ENCODE measurements around the gene RCCD1. TPM values are rescaled to one million over a fixed set of nuclear protein-coding genes. Genes with fewer than 3 reads are reported as not detected.

Gene RCCD1
- total and polyA plus RNA-seq, 9 of the 15 experiments (the other 6 are each of a cell fraction or from before 2014, with no cell fraction given), result 11.1 to 51.4 (median 24.7) TPM

GRCh38 chr15:90947577-90948357, 6.9 kb upstream of the RCCD1 start (continued):
- TF ChIP-seq HNRNPL (IDR thresholded peaks at IDR 0.05; ENCODE audit: low read depth, low read length), result no peak
- peak; percentile 61 for TF ChIP-seq MAFK (IDR thresholded peaks at IDR 0.05; ENCODE audit: low read length)
- TF ChIP-seq KDM2B (CRISPR knock-in tag; IDR thresholded peaks at IDR 0.05), result no peak
- TF ChIP-seq MYBL2 (IDR thresholded peaks at IDR 0.05; ENCODE audit: low read depth), result no peak
- no peak for TF ChIP-seq MYBL2 (CRISPR knock-in tag; IDR thresholded peaks at IDR 0.05; ENCODE audit: borderline replicate concordance)
- TF ChIP-seq ZNF174 (CRISPR knock-in tag; IDR thresholded peaks at IDR 0.05), result no peak
- TF ChIP-seq FOSL1 (tag; conservative IDR thresholded peaks at IDR 0.05), result no peak
- TF ChIP-seq, protein P1, sequence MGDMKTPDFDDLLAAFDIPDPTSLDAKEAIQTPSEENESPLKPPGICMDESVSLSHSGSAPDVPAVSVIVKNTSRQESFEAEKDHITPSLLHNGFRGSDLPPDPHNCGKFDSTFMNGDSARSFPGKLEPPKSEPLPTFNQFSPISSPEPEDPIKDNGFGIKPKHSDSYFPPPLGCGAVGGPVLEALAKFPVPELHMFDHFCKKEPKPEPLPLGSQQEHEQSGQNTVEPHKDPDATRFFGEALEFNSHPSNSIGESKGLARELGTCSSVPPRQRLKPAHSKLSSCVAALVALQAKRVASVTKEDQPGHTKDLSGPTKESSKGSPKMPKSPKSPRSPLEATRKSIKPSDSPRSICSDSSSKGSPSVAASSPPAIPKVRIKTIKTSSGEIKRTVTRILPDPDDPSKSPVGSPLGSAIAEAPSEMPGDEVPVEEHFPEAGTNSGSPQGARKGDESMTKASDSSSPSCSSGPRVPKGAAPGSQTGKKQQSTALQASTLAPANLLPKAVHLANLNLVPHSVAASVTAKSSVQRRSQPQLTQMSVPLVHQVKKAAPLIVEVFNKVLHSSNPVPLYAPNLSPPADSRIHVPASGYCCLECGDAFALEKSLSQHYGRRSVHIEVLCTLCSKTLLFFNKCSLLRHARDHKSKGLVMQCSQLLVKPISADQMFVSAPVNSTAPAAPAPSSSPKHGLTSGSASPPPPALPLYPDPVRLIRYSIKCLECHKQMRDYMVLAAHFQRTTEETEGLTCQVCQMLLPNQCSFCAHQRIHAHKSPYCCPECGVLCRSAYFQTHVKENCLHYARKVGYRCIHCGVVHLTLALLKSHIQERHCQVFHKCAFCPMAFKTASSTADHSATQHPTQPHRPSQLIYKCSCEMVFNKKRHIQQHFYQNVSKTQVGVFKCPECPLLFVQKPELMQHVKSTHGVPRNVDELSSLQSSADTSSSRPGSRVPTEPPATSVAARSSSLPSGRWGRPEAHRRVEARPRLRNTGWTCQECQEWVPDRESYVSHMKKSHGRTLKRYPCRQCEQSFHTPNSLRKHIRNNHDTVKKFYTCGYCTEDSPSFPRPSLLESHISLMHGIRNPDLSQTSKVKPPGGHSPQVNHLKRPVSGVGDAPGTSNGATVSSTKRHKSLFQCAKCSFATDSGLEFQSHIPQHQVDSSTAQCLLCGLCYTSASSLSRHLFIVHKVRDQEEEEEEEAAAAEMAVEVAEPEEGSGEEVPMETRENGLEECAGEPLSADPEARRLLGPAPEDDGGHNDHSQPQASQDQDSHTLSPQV (IDR thresholded peaks at IDR 0.05), result peak; percentile 84
- TF ChIP-seq SNAPC5 (CRISPR knock-in tag; IDR thresholded peaks at IDR 0.05), result no peak
- no peak for TF ChIP-seq PPARD (CRISPR knock-in tag; IDR thresholded peaks at IDR 0.05)
- TF ChIP-seq HDAC3 (IDR thresholded peaks at IDR 0.05; ENCODE audit: borderline replicate concordance, partially characterized antibody), result no peak
- no peak for TF ChIP-seq HCFC1 (IDR thresholded peaks at IDR 0.05; ENCODE audit: low read depth, low read length)
- peak; percentile 67 for TF ChIP-seq NFE2 (IDR thresholded peaks at IDR 0.05; ENCODE audit: low read depth)
- TF ChIP-seq L3MBTL2 (IDR thresholded peaks at IDR 0.05), result no peak; the same call in none of the 2 replicates
- no peak for TF ChIP-seq KDM1A (IDR thresholded peaks at IDR 0.05)
- no peak for TF ChIP-seq PKNOX1 (IDR thresholded peaks at IDR 0.05)
- no peak for TF ChIP-seq TRIM24 (IDR thresholded peaks at IDR 0.05)
- no peak for TF ChIP-seq ZNF830 (CRISPR knock-in tag; IDR thresholded peaks at IDR 0.05)
- TF ChIP-seq WHSC1 (IDR thresholded peaks at IDR 0.05; ENCODE audit: low read length), result peak; percentile 56
- TF ChIP-seq KLF16 (IDR thresholded peaks at IDR 0.05), result no peak
- TF ChIP-seq, protein P2, sequence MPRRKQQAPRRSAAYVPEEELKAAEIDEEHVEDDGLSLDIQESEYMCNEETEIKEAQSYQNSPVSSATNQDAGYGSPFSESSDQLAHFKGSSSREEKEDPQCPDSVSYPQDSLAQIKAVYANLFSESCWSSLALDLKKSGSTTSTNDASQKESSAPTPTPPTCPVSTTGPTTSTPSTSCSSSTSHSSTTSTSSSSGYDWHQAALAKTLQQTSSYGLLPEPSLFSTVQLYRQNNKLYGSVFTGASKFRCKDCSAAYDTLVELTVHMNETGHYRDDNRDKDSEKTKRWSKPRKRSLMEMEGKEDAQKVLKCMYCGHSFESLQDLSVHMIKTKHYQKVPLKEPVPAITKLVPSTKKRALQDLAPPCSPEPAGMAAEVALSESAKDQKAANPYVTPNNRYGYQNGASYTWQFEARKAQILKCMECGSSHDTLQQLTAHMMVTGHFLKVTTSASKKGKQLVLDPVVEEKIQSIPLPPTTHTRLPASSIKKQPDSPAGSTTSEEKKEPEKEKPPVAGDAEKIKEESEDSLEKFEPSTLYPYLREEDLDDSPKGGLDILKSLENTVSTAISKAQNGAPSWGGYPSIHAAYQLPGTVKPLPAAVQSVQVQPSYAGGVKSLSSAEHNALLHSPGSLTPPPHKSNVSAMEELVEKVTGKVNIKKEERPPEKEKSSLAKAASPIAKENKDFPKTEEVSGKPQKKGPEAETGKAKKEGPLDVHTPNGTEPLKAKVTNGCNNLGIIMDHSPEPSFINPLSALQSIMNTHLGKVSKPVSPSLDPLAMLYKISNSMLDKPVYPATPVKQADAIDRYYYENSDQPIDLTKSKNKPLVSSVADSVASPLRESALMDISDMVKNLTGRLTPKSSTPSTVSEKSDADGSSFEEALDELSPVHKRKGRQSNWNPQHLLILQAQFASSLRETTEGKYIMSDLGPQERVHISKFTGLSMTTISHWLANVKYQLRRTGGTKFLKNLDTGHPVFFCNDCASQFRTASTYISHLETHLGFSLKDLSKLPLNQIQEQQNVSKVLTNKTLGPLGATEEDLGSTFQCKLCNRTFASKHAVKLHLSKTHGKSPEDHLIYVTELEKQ (CRISPR knock-in tag; IDR thresholded peaks at IDR 0.05), result no peak
- no peak for TF ChIP-seq TAF7 (tag; IDR thresholded peaks at IDR 0.05)
- no peak for TF ChIP-seq MCM3 (IDR thresholded peaks at IDR 0.05)

Measured in K562 (cell line).